Lower lobe of right lung (tissue), 2 donors: ENCODE measurements around the gene ACOXL. TPM values are rescaled to one million over a fixed set of nuclear protein-coding genes. Genes with fewer than 3 reads are reported as not detected.
A peak's percentile ranks its signal among the peaks of the same experiment; 100 is the strongest.

Experiments used
- ATAC-seq, 2 donors: fragments of 200-7000 bp; cut with Tn5 transposase; one replicate each; pipeline ENCODE4 v1.9.1; 2020 to 2022; ENCODE audit warnings: mild to moderate bottlenecking in 2 of 2, moderate library complexity in 2 of 2
- DNase-seq: peaks from one replicate; pipeline ENCODE4 v3.0.0-alpha.2; 2020
- H3K27ac ChIP-seq: fragments of 200-600 bp; one replicate; pipeline ENCODE4 v1.8.0; 2022
- H3K27me3 ChIP-seq: fragments of 200-600 bp; one replicate; pipeline ENCODE4 v1.8.0; 2022; ENCODE audit warnings: low read depth
- H3K36me3 ChIP-seq: fragments of 200-600 bp; one replicate; pipeline ENCODE4 v1.8.0; 2022; ENCODE audit warnings: mild to moderate bottlenecking
- H3K4me1 ChIP-seq: fragments of 200-600 bp; one replicate; pipeline ENCODE4 v1.8.0; 2022
- H3K4me3 ChIP-seq: fragments of 200-600 bp; one replicate; pipeline ENCODE4 v1.8.0; 2022; ENCODE audit warnings: mild to moderate bottlenecking
- H3K9me3 ChIP-seq: fragments of 200-600 bp; one replicate; pipeline ENCODE4 v1.8.0; 2022
- CTCF ChIP-seq: fragments of 200-600 bp; IDR thresholded peaks from one replicate; pipeline ENCODE4 v1.8.0; 2022; ENCODE audit warnings: antibody characterized with exemption, mild to moderate bottlenecking
- intact Hi-C: fragments of 100-400 bp; cut with DNase I; formaldehyde crosslinking; loops from one replicate; pipeline ENCODE4 v1.11.0; 2022
- total RNA-seq: library from RNA; stranded (reverse); fragmentation: NEBNext Ultra II Directional; extraction: Animal tissue kit (Norgen Biotek cat#: 25700); gene quantifications from one replicate; pipeline ENCODE4 v1.2.1, GENCODE V29; 2021
- donor health status: DM: no; HTN: yes; CAD: no; lungs with severe emphysema.

The ACOXL gene
- total RNA-seq, 1 donor from 2014 or later = 38.5 TPM

GRCh38 chr2:111034606-111035005, 302.2 kb downstream of the ACOXL start:
- ATAC-seq (no peak), DNase-seq (no peak)
- Histone ChIP-seq H3K27me3 (no peaks in the 10 kb centered on the region), H3K4me1 (peaks cover 33% of the 10 kb centered on the region), H3K36me3 (no peaks in the 10 kb centered on the region), H3K9me3 (no peaks in the 10 kb centered on the region), H3K27ac (no peak overlapping the region), H3K4me3 (no peak overlapping the region)
- no peak for TF ChIP-seq CTCF
- intact Hi-C loops = no loop called here

- ATAC-seq (no peak), DNase-seq (no peak)
- intact Hi-C loops = no loop called here
- Histone ChIP-seq H3K4me1 (peaks cover 21% of the 10 kb centered on the region), H3K4me3 (no peak overlapping the region), H3K36me3 (no peaks in the 10 kb centered on the region), H3K27me3 (no peaks in the 10 kb centered on the region), H3K9me3 (no peaks in the 10 kb centered on the region), H3K27ac (no peak overlapping the region)
- TF ChIP-seq CTCF = no peak
Observed at GRCh38 chr2:111035830-111036441, 303.6 kb downstream of the ACOXL start.

- TF ChIP-seq CTCF = no peak
- Histone ChIP-seq H3K36me3 (no peaks in the 10 kb centered on the region), H3K27ac (no peak overlapping the region), H3K27me3 (no peaks in the 10 kb centered on the region), H3K4me3 (no peak overlapping the region), H3K4me1 (peaks cover 10% of the 10 kb centered on the region), H3K9me3 (no peaks in the 10 kb centered on the region)
- no peak for DNase-seq
- no peak for ATAC-seq
- intact Hi-C loops = no loop called here
Observed at GRCh38 chr2:111037128-111037527, 304.8 kb downstream of the ACOXL start.

GRCh38 chr2:111039628-111040383, 307.4 kb downstream of the ACOXL start:
- TF ChIP-seq CTCF = no peak
- Histone ChIP-seq H3K4me1 (no peaks in the 10 kb centered on the region), H3K36me3 (no peaks in the 10 kb centered on the region), H3K4me3 (no peak overlapping the region), H3K9me3 (no peaks in the 10 kb centered on the region), H3K27me3 (no peaks in the 10 kb centered on the region), H3K27ac (no peak overlapping the region)
- no peak for ATAC-seq
- intact Hi-C loops = no loop called here
- DNase-seq = no peak

- TF ChIP-seq CTCF = no peak
- ATAC-seq = peak in 1 of 2 donors; percentile 19
- no peaks in the 10 kb centered on the region for H3K27me3 ChIP-seq
- no peak for DNase-seq
- intact Hi-C loops = no loop called here
- H3K4me1 ChIP-seq = no peaks in the 10 kb centered on the region
- no peak overlapping the region for H3K4me3 ChIP-seq
- no peaks in the 10 kb centered on the region for H3K36me3 ChIP-seq
- H3K9me3 ChIP-seq = no peaks in the 10 kb centered on the region
- H3K27ac ChIP-seq = no peak overlapping the region
Observed at GRCh38 chr2:111041398-111042202, 309.2 kb downstream of the ACOXL start.
